Esophagus mucosa (tissue), 1 donor: ENCODE results near the gene NECAB2. TPM values are rescaled to one million over a fixed set of nuclear protein-coding genes. Genes with fewer than 3 reads are reported as not detected.

Experiments used
- ATAC-seq: fragments of 200-7000 bp; cut with Tn5 transposase; one replicate; pipeline ENCODE4 v1.9.1; 2020
- total RNA-seq: library from RNA; stranded (reverse); gene quantifications from one replicate; pipeline ENCODE4 v1.2.4, GENCODE V29; 2023
- donor health status: DM: yes; HTN: yes; CAD: no.

The NECAB2 gene
- total RNA-seq, 1 donor from 2014 or later: not detected

- ATAC-seq: peak; percentile 91
Observed at GRCh38 chr16:83952940-83953795, 14.9 kb upstream of the NECAB2 start, which contains the start of gene OSGIN1. TSS of gene OSGIN1 (plus strand) at chr16:83953240. CDS start at chr16:83957672, 4,432 bp downstream.

- ATAC-seq: peak; percentile 41
Observed at GRCh38 chr16:83953796-83954576, 14.1 kb upstream of the NECAB2 start.

DNA sequence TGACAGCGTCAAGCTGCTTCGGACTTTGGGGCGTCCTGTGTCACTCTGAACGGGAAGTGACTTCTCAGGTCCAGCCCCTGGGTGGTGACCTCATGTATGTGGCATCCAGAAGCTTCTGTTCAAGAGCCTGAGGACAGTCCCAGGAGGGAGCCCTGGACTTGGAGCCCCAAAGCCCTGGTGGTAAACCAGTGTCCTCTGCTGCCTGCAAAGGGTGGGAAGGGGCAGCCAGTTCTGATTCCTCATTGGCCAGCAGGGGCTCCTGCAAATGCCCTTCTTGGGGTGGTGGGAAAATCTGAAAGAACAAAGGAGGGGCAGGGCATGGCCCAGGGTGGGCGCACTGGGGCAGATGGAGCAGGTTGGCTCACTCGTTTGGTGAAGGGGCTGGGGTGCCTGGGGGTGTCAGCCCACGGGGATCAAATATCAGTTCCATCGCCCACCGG, 13.4 kb upstream of the NECAB2 start:
- ATAC-seq: peak; percentile 53

DNA sequence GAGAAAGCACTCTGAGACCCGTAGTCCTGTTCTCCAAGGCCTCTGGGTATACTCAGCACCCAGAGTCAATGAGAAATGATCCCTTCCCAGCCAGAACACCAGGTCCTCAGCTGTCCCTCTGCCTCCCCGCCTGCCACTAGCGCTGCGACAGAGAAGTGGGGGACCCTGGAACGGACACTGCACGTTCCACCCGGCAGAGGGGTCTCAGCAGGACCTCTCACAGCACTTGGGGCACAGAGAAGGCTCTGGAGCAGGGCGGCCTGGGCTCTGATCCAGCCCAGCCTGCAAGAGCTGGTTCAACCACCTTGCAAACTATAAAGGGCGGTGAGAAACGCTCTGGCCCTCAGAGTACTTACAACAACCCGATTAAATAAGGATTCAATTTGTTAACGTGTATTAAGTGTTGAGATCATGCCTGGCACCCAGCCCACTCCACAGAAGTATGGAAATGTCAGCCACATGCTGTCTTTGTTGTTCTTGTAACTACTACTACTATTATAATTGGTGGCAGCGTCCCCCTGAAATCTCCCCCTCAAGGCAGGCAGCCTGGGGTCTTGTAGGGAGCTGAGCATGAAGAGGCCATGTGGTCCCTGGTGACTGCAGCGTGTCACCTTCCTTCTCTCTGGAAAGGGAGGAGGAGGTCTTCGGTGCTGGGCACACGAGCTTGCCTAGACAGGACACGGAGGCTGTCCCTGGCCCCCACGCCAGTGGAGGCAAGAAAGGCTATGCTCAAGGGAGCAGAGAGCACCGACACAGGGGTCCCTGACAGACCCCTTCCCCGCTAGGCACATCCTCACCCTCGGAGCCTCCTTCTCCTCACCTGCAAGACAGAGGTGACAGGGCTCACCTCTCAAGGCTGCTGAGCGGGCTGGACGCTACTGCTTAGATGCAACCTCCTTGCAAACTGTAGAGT, 12.6 kb upstream of the NECAB2 start:
- ATAC-seq: no peak

GRCh38 chr16:83956336-83957289, 11.4 kb upstream of the NECAB2 start:
- peak; percentile 5 for ATAC-seq

- ATAC-seq: no peak
Observed at GRCh38 chr16:83957296-83957855, 10.7 kb upstream of the NECAB2 start.

DNA sequence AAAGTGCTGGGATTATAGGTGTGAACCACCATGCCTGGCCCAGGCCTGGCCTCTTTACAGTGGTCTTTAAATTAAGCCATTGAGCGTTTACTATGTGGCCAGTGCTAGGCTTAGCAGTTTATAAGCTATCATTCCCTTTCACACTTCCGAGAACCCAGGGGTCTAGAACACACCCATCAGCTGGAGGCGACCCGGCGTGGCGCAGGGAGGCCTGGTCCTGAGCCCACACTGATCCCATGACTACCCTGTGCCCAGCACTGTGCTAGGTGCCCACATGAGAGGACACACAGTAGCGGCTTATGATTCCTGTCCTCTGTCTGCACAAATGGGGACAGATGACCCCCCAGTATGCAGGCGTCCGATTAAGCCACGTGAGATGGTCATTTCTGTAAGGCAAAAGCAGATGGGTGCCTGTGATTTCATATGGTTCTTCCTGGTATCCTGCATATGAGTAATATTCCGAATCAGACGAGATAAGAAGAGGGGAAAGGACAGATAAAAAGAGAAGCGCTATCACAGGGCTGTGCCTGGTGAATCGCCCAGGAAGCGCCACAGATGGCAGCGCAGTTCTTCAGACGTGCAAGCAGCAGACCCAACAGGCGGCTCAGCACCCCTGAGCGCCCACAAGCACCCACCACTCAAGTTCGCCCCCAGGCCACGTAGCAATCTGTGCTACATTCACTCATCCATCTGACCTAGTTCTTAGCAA, 9.8 kb upstream of the NECAB2 start:
- ATAC-seq: no peak

DNA sequence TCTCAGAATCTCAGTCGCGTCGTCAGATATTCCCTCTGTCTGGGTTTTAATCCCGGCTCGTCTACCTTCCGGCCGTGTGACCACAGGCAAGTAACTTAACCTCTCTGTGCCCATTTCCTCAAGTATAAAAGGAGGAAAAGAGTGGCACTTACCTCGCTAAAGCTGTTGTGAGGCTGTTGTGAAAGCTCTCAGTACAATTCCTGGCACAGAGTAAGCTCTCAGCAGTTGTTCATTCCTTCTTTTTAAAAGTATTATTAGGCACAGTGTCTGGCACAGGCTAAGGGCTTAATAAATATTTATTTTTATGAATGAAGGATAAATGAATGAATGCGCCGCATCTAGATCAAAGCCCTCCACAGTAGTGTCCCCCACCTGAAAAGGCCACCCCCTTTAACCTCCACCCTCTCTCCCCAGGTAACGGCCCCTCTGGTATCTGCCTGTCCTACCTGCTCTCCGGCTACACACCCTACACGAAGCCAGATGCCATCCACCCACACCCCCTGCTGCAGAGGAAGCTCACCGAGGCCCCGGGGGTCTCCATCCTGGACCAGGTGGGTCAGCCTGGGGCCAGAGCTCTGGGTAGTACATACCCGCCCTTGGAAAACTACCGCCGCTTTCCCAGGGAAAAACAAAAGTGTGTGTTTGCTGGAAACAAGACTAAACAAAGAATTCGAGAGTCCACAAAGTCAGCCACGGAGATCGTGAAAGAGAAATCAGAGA, 9.0 kb upstream of the NECAB2 start:
- ATAC-seq: no peak

- ATAC-seq: no peak
Observed at GRCh38 chr16:83959656-83960434, 8.2 kb upstream of the NECAB2 start.

- ATAC-seq: no peak
Observed at GRCh38 chr16:83960521-83961249, 7.4 kb upstream of the NECAB2 start.

DNA sequence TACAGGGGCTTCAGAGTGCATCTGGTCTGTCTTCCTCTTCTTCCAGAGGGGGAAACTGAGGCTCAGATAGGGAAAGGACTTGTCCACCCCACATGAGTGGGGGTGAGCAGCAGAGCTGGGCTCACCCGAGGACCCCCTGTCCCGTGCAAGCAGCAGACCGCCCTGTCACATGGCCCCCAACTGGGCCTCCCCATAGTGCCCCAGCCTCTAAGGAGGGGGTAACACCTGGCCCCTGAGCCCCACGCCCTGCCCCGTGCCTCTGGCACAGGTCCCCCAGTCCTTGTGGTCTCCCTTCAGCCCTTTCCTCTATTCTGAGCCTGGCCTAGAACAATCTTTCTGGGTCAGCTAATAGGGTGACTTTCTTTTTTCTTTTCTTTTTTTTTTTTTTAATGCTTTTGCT, 6.5 kb upstream of the NECAB2 start:
- ATAC-seq: no peak

DNA sequence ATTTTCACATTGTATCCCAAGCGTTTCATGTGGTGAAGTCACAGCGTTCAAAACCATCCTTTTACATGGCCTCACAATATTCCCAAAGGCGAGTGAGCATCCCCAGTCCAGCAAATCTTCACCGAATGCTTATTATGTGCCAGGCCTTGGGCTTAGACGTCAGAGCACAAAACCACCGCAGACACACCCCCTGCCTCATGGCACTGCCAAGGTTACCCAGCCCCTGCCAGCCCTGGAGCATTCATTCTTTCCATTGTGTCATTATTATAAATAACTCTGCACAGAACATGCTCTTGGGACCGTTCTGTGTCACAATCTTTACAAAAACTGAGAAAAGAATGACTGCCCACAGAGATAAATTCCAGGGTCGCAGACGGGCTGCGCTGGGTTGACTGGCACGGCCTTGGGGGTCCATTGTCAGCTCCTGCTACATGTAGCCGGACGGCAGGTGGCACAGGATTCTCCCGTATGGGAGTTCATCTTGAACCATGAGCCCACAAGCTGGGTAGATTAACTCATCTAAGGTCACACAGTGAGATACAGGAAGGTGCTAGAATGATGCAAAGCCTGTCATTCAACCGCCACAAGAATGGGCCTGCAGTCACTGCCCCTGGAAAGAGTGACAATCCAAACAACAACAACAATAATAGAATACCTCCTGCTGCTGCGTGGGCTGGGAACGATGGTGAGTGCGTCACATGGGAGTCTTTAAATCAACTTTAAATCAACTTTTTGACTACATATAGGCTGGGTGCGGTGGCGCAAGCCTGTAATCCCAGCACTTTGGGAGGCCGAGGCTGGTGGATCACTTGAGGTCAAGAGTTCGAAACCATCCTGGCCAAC, 4.5 kb upstream of the NECAB2 start:
- ATAC-seq: no peak

- ATAC-seq: no peak
Observed at GRCh38 chr16:83964684-83965443, 3.2 kb upstream of the NECAB2 start.

- no peak for ATAC-seq
Observed at GRCh38 chr16:83965444-83966152, 2.4 kb upstream of the NECAB2 start.

GRCh38 chr16:83966153-83966696, 1.8 kb upstream of the NECAB2 start:
- ATAC-seq: no peak
